Myocyte (in vitro differentiated cells): ENCODE measurements around the gene DBP. TPM values are rescaled to one million over a fixed set of nuclear protein-coding genes. Genes with fewer than 3 reads are reported as not detected.

Source experiments
- DNase-seq: peaks from one replicate; pipeline ENCODE4 v3.0.0-alpha.2; 2012; ENCODE audit warnings: low read depth
- total RNA-seq: library from RNA; depleted of rRNA; stranded (reverse); fragments of >200 nt; gene quantifications from 2 replicates; pipeline ENCODE4 v1.2.3, GENCODE V29; 2014

Gene DBP
- total RNA-seq, 1 donor from 2014 or later: 6.9 TPM

GRCh38 chr19:48628486-48629296, 8.5 kb downstream of the DBP start:
- no peak for DNase-seq

- no peak for DNase-seq
Measured at GRCh38 chr19:48627865-48628314, 9.3 kb downstream of the DBP start.

- DNase-seq: no peak
Measured at GRCh38 chr19:48627201-48627864, 9.8 kb downstream of the DBP start.

GRCh38 chr19:48625891-48626327, 11.3 kb downstream of the DBP start:
- no peak for DNase-seq

GRCh38 chr19:48624791-48625723, 12.1 kb downstream of the DBP start:
- no peak for DNase-seq

- peak; percentile 98 for DNase-seq
Measured at GRCh38 chr19:48624067-48624594, 13.0 kb downstream of the DBP start.

- DNase-seq: peak; percentile 31
Measured at GRCh38 chr19:48623556-48624066, 13.6 kb downstream of the DBP start.

GRCh38 chr19:48619692-48620585, 17.2 kb downstream of the DBP start:
- DNase-seq: no peak

- DNase-seq: peak; percentile 100
Measured at GRCh38 chr19:48618916-48619691, 18.1 kb downstream of the DBP start, which contains the start of the genes RPL18 and SPHK2. Gene RPL18 (minus strand): TSS chr19:48619178. CDS start chr19:48619143, 35 bp downstream. Gene SPHK2 (plus strand): TSS chr19:48619506. CDS start chr19:48620515, 1,009 bp downstream.

GRCh38 chr19:48618278-48618915, 18.8 kb downstream of the DBP start:
- no peak for DNase-seq

- peak; percentile 58 for DNase-seq
Measured at GRCh38 chr19:48617146-48617937, 19.8 kb downstream of the DBP start.

GRCh38 chr19:48616491-48617056, 20.6 kb downstream of the DBP start:
- no peak for DNase-seq

GRCh38 chr19:48616041-48616436, 21.1 kb downstream of the DBP start:
- peak; percentile 37 for DNase-seq

GRCh38 chr19:48615231-48616040, 21.7 kb downstream of the DBP start:
- no peak for DNase-seq

GRCh38 chr19:48614436-48615230, 22.5 kb downstream of the DBP start, which contains the start of gene FAM83E:
Gene FAM83E (minus strand): TSS chr19:48615076. CDS start chr19:48613372, 1,704 bp downstream.
- peak; percentile 62 for DNase-seq
